ENCODE measurements around the gene CDK15. TPM values are rescaled to one million over a fixed set of nuclear protein-coding genes. Genes with fewer than 3 reads are reported as not detected.

CDK15 gene
- total RNA-seq, 1 experiment from 2014 or later = 0.27 TPM

DNA sequence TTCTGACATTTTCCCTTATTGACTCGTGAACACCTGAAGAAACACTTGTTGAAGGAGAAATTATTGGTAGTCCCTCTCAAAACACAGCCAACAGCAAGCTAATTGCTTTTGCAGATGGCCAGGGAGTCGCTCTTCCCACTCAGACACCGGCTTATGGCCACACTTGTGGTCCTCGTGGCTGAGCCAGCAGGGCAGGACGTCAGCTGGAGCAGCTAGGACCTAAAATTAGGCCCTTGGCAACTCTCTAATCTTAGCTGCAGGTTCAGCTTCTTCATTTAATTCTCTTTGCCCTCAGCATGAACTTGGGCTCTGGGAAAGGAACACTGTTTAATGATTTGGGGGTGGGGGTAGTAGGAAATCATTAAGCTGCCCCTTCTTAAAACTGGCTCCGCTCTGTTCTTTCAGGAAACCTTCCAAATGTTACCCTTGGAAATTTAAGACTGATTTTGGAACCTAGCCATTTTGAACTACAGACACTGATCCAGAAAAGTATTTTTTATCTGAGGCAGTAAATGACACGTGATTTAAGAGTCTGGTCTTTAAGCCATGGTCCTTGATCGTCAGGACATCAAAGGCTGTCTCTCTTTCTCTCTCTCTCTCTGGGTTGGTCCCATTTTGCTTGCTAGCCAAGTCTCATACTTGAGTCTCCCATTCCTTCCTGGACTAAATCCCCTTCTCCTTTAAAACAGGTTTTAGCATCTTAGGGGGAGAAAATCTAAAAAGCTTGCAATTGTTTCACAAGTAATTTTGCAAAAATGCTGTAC is 77.5 kb downstream of the CDK15 start:
- in situ Hi-C loops (cut with HindIII; ENCODE audit: low pct_unique_long_range_greater_than_20kb, low sequenced_read_pairs) = no loop called here
- DNase-seq (ENCODE audit: low read depth) = no peak

DNA sequence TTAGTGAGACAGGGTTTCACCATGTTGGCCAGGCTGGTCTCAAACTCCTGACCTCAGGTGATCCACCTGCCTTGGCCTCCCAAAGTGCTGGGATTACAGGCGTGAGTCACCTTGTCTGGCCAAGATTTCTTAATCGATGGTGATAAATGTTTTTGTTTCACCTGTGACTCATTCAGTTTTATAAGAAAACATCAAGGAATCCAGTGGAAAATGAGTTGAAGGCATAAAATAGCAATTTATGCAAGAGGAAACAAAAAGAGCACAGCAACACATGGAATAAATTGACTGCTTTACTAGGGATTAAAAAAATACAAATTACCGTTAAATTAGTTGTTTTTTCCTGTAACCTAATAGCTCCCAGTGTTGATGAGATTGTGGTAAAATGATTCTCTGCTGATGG is 80.2 kb downstream of the CDK15 start:
- peak; percentile 33 for DNase-seq (ENCODE audit: low read depth)

DNA sequence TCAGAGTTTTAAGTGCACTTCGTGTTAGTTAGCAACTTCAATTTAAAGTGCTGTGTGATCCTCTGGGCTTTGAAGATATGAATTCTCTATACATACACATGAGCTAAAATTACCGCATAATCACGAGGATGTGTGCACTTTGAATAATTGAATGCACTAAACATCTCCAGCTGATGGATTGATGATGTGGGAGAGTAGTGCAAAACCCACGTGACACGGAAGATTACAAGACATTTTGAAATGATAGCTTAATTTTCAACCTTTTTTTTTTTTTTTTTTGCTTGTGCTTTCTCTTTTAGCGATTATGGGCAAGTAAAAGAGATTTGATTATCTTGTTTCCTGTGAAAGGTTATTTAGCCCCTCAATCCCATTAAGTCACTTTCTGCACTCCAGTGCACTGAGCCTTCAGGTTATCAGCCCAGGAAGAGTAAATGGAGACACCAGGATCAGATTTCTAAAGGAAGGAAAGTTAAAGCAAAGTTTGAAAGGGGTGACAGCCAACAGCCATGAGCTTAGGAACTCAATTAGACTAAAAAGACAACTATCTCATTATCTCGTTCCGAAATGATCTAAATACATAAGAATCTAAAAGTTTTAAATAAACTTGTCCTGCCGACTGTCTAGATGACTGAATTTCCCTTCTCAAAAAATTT is 81.6 kb downstream of the CDK15 start:
- no peak for DNase-seq (ENCODE audit: low read depth)

More for the DNA sequence above, 80.2 kb downstream of the CDK15 start:
- in situ Hi-C loops (cut with HindIII; ENCODE audit: low pct_unique_long_range_greater_than_20kb, low sequenced_read_pairs) = no loop called here

DNA sequence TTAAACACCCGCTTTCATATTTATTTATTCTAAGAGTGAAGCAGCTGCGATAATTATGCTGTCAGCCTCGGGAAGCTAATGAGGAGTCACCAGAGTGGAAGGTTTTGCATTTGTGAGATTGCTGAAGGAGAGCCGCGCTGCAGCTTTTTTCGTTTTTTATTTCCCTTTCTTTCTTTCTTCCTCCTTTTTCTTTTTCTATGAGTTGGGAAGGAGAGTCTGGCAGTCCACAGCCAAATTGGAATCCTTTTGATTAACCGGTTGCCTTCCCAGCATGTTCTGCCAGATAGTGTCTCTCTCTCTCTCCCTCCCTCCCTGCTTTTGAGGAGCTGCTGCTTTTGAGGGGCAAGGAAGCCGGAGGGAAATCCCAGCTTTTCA is 82.1 kb downstream of the CDK15 start:
- in situ Hi-C loops (cut with HindIII; ENCODE audit: low pct_unique_long_range_greater_than_20kb, low sequenced_read_pairs) = no loop called here
- no peak for DNase-seq (ENCODE audit: low read depth)

More for the DNA sequence above, 81.6 kb downstream of the CDK15 start:
- in situ Hi-C loops (cut with HindIII; ENCODE audit: low pct_unique_long_range_greater_than_20kb, low sequenced_read_pairs) = no loop called here

DNA sequence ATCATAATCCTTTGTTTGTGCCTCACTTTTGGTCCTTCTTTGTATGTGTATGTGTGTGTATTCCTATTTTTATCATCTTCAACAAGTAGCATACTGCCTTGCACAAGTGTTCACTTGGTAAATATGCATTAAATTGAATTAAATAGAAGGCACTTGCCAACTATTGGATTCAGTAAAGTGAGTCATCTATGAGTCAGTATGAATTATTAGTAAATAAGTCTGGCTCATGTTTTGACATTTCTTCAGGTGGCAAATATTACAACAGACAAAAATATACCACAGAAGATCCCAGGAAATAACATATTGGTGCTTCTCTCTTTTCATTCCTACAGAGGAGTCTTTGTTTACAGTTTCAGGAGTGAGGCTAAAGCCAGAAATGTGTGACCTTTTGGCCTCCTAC is 84.1 kb downstream of the CDK15 start:
- in situ Hi-C loops (cut with HindIII; ENCODE audit: low pct_unique_long_range_greater_than_20kb, low sequenced_read_pairs) = no loop called here
- DNase-seq (ENCODE audit: low read depth) = peak; percentile 12

DNA sequence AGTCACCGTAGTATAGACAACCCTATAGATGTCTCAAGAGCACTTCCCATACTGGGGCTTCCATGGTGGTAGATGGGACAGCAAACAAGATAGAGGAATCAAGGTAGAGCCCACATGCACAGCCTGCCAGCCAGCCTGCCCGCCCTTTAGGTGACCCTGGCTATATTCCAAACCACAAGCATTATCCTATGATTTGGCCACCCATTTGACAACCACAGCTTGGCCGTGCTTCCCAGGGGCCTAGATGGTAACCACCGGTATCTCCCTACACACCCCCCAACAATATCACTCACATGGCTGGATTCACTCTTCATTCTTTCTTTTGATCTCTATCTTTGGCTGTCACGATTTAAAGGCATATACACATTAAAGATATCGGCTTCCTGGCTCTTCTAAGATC is 85.3 kb downstream of the CDK15 start:
- in situ Hi-C loops (cut with HindIII; ENCODE audit: low pct_unique_long_range_greater_than_20kb, low sequenced_read_pairs) = no loop called here
- peak; percentile 49 for DNase-seq (ENCODE audit: low read depth)

DNA sequence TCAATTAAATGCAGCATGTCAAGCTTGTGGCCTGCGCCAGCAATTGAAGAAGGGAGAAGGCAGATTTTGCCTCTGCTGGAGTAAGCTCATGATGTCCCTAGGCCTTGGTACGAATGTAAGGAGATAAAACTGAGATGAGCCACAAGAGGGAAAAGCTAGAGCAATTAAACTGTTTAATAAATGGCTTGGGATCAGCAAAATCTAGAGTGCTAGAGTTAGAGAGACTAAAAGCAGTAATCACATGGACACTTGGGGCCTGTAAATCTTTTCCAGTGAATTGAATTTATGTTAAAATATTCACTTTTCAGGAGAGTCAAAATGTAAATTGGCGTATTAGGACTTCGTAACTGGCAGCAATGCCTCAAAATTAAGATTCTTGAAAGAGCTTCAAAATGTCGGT is 86.2 kb downstream of the CDK15 start:
- in situ Hi-C loops (cut with HindIII; ENCODE audit: low pct_unique_long_range_greater_than_20kb, low sequenced_read_pairs) = no loop called here
- DNase-seq (ENCODE audit: low read depth) = no peak

DNA sequence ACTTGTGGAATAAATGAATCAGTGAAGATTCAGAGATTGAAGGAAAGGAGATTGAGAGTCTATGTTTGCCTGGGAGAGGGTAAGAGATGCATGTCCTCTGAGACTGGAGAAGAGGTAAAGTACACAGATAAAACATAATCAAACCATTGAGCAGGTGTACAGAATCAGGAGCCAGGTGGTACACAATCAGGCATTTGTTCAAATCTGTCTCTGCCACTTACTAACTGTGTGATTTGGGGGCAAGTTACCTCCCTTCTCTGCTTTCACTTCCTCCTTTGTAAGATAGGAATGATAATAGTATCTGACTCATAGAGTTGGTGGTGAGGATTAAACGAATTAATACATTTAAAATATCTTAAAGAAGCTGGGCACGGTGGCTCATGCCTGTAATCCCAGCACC is 94.0 kb downstream of the CDK15 start:
- in situ Hi-C loops (cut with HindIII; ENCODE audit: low pct_unique_long_range_greater_than_20kb, low sequenced_read_pairs) = no loop called here
- DNase-seq (ENCODE audit: low read depth) = no peak

DNA sequence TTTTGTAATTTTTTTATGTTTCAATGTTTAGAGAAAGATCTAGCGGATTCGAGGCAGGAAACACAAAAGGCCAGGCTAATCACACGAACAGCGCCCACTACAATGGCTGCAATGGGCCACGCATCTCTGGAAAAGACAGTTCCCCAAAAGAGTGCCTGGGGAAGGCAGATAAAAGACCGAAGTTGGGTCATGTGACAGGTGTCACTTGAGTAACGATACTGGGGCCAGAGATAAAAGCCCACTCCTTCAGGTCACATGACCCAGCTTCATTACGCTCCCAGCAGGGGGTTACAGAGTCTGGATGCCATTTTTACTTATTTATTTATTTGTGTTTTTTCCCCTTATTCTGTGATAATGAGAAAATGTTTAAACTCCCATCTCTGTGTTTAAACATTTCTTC is 95.4 kb downstream of the CDK15 start:
- no peak for DNase-seq (ENCODE audit: low read depth)
- in situ Hi-C loops (cut with HindIII; ENCODE audit: low pct_unique_long_range_greater_than_20kb, low sequenced_read_pairs) = no loop called here

DNA sequence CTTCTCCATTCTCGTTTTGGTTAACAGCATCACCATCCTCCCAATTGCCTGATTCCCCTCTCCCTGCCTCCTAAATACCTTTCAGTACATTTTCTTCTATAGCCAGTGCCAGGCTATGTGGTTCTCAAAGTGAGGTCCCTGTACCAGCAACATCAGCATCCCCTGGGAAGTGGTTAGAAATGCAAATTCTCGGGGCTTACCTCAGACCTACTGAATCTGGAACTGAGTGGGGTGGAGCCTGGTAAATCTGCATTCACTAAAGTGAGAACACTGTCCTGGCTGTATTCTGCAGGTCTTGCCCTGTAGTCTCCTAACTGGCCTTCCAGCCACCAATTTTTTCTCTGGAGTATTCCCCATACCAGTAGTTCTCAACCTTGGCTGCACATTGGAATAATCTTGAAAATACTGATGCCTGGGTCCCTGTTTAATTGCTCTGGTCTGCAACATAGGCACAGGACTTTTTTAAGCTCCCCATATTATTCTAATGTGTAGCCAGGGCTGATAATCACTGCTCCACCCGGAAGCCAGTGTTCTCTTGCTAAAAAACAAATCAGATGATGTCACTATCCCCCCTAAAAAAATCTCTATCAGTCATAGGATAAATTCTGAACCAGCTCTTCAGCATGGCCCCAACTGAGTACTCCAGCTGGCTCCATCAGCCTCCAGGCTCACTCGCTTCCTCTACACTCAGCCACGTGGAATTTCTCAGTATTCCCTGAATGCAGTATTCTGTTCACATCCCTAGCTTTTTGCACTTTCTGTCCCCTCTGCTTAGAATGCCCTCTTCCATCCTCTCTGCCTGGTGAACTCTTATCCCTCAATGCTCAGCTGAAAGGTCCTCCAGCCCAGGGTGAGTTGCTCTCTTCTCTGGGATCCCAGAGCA is 98.4 kb downstream of the CDK15 start:
- no peak for DNase-seq (ENCODE audit: low read depth)
- in situ Hi-C loops (cut with HindIII; ENCODE audit: low pct_unique_long_range_greater_than_20kb, low sequenced_read_pairs) = no loop called here

DNA sequence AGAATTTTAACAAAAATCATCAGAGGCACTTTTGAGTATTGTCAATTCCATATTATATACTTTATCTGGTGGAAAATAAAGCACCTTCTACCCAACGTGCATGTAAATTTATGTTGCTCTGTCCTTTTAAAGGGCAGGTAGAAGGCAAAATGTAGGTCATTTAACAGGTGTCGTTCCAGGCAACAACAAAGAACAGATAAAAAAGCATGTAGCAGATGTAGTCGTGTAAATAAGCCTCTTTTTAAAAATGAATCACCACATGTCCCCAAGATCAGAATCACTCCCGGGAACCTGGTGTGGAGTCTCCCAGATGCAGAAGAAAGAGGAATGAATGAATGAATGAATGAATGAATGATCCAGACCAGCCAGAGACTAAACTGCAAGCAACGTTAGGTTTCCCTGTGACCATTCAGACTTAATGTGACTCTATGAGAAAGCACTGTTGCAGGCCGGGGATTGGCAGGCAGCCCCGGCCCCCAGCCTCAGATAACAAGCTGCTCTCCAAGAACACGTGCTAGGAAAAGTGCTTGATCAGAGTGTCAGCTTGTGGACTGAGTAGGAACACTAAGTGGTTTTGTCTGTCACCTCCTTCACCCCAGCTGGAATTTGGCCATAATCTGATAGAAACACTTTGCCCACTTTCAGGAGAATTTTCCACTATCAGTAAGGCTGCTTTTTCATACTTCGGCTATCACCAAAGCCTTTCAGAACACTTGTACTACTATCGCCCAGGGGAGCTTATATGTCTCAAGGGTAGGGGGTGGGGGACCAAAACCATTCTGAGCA is 100.6 kb downstream of the CDK15 start:
- in situ Hi-C loops (cut with HindIII; ENCODE audit: low pct_unique_long_range_greater_than_20kb, low sequenced_read_pairs) = no loop called here
- no peak for DNase-seq (ENCODE audit: low read depth)

DNA sequence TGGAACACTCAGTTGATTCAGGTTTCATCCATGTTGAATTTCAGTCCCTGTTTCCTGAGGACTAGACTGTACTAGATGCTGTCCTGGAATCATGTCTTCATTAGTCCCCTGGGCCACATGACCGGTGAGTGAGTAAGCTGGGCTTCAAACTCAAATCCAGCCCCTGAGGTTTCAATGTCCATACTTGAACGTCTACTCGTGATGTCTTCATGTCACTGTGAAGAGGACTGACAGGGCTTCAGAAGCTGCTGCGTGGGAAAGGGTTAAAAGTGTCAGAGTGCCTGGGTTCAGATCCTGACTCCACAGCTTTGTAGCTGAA is 101.2 kb downstream of the CDK15 start:
- DNase-seq (ENCODE audit: low read depth) = no peak
- in situ Hi-C loops (cut with HindIII; ENCODE audit: low pct_unique_long_range_greater_than_20kb, low sequenced_read_pairs) = no loop called here

DNA sequence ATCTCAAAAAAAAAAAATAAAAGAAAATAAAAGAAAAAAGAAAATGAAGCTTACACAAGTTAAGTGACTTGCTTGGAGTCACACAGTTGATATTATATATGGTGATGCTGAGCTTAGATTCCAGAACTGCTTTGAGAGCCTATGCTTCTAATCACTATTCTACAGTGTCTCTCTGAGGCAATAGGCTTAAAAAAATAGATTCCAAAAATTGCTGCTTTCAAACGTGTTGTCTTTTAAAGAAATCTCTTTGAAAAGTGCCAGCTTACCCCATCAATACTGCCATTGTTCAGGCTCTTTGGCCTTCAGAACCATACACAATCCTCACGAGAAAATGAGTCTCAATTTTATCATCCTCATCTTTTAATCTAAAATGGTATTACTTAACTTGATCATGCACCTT is 102.6 kb downstream of the CDK15 start:
- in situ Hi-C loops (cut with HindIII; ENCODE audit: low pct_unique_long_range_greater_than_20kb, low sequenced_read_pairs) = no loop called here

DNA sequence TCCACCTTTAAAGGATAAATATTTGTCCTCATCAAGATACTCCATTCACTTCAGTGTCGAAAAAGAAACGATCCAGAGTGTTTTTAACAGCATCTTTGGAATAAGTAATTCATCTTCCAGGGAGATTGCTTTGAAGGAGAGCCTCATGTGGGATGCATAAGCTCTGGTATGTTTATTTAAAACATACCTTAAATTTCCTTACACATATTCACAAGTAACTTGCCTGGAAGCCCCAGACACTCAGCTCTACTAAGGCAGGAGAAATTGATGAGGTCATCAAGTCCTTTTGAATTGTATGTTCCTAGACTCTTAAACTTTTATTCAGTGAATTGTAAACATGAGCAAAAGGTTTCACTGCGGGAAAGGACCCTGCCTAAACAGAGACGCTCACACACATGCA is 103.0 kb downstream of the CDK15 start:
- in situ Hi-C loops (cut with HindIII; ENCODE audit: low pct_unique_long_range_greater_than_20kb, low sequenced_read_pairs) = no loop called here
- peak; percentile 26 for DNase-seq (ENCODE audit: low read depth)

More for the DNA sequence above, 102.6 kb downstream of the CDK15 start:
- DNase-seq (ENCODE audit: low read depth) = no peak

DNA sequence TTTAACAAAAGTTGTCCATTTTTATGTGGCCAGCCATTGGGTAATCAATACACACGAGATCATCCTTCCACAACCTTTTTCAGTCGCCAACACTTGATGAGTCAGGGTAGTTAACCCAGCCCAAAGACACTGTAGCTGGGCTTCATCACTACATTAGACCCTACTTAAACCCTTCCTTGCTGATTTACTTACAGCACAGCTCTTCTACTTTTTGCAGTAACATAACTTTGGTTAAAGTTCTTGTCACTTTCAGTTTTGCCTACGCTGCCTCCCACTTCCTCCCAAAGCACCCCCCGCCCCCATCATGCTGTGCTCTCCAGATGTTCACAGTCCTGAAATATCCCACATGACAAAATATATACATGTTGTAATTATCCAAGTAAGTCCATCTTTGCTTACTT is 103.6 kb downstream of the CDK15 start:
- DNase-seq (ENCODE audit: low read depth) = no peak
- in situ Hi-C loops (cut with HindIII; ENCODE audit: low pct_unique_long_range_greater_than_20kb, low sequenced_read_pairs) = no loop called here

DNA sequence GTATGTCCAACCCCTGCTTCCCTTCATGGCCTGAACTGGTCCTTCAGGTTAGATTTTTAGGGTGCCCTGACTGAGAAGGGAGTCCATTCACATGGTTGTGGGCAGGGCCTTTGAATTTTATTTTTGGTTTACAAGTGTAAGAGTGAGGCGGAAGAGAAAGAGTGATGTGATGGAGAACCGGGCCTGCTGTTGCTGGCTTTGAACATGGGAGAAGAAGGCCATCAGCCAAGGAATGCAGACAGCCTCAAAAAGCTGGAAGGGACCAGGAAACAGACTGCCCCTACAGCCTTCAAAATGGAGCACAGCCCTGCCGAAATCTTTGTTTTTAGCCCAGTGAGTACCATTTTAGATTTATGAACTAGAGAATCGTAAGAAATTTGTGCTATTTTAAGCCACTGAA is 105.0 kb downstream of the CDK15 start:
- DNase-seq (ENCODE audit: low read depth) = no peak
- in situ Hi-C loops (cut with HindIII; ENCODE audit: low pct_unique_long_range_greater_than_20kb, low sequenced_read_pairs) = no loop called here

DNA sequence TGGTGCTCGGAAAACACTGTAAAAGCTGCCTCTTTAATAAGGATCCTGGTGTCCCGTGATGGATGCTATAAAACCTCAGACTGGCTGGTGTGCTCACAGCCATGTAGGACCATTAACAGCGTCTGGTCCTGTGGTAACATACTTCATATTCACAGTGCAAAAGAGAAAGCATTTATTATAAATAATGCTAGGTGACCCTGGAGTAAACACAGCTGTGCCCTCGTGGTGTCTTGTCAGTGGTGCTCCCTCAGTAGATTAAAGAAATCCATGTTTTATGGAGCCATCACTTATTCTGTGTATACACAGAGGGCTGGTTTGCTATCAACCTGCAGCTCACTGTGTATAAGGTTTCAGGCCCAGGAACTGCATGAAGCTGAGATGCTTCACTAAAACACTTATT is 106.9 kb downstream of the CDK15 start:
- in situ Hi-C loops (cut with HindIII; ENCODE audit: low pct_unique_long_range_greater_than_20kb, low sequenced_read_pairs) = no loop called here
- no peak for DNase-seq (ENCODE audit: low read depth)

DNA sequence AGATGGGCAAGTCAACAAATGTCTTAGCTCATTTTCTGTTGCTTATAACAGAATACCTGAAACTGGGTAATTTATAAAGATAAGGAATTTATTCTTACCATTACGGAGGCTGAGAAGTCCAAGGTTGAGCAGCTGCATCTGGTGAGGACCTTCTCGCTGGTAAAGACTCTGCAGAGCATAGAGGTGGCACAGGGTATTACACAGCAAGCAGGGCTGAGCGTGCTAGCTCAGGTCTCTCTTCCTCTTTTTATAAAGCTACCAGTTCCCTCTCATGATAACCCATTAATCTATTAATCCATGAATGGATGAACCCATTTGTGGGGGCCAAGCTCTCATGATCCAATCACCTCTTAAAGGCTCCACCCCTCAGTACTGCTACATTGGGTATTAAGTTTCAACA is 109.1 kb downstream of the CDK15 start:
- no peak for DNase-seq (ENCODE audit: low read depth)
- in situ Hi-C loops (cut with HindIII; ENCODE audit: low pct_unique_long_range_greater_than_20kb, low sequenced_read_pairs) = no loop called here

DNA sequence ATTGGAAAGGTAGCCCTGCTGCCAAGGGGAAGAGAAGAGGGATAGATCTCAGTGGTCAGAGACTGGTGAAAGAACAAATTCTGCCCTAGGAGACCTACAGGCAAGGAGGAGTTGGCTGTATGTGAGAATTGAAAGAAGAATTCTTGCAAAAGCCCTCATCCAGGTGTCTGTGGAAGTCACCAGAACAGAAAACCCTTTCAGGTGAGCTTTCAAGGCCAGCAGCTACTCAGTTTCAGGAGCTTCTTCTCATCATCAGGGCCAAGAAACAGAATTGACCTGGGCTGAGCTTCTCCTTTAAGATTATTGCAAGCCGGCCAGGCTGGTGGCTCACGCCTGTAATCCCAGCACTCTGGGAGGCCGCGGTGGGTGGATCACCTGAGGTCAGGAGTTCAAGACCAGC is 110.2 kb downstream of the CDK15 start:
- in situ Hi-C loops (cut with HindIII; ENCODE audit: low pct_unique_long_range_greater_than_20kb, low sequenced_read_pairs) = no loop called here

More for the DNA sequence above, 110.2 kb downstream of the CDK15 start:
- no peak for DNase-seq (ENCODE audit: low read depth)
